Measurements from ENCODE around the gene STXBP2. TPM values are rescaled to one million over a fixed set of nuclear protein-coding genes. Genes with fewer than 3 reads are reported as not detected.
A peak's percentile ranks its signal among the peaks of the same experiment; 100 is the strongest.

STXBP2 gene
- total and polyA plus RNA-seq, 9 of the 15 experiments (the other 6 are each of a cell fraction or from before 2014, with no cell fraction given), result 2.5 to 163 (median 71.3) TPM

- TF ChIP-seq PTBP1 (IDR thresholded peaks at IDR 0.05; ENCODE audit: low read depth, low read length) (no peak), TFAP4 (CRISPR knock-in tag; IDR thresholded peaks at IDR 0.05; ENCODE audit: borderline replicate concordance) (peak; percentile 60; the same call in 1 of the 2 replicates), HNRNPUL1 (IDR thresholded peaks at IDR 0.05; ENCODE audit: low read length) (no peak), POLR2B (IDR thresholded peaks at IDR 0.05; ENCODE audit: low read depth, partially characterized antibody) (peak; percentile 64), SUPT5H (IDR thresholded peaks at IDR 0.05) (peak; percentile 82), ELF4 (CRISPR knock-in tag; IDR thresholded peaks at IDR 0.05) (peak; percentile 66), CEBPG (CRISPR knock-in tag; IDR thresholded peaks at IDR 0.05) (no peak), CEBPG (tag; conservative IDR thresholded peaks at IDR 0.05 in 1 of 2, IDR thresholded peaks at IDR 0.05 in 1 of 2) (peak in 1 of 2 experiments; percentile 75; a peak in 1 of 4 replicates), ILK (tag; IDR thresholded peaks at IDR 0.05; ENCODE audit: borderline replicate concordance, low read depth) (no peak), ZNF224 (CRISPR knock-in tag; IDR thresholded peaks at IDR 0.05) (no peak), MAFG (tag; conservative IDR thresholded peaks at IDR 0.05) (no peak), ZNF311 (CRISPR knock-in tag; IDR thresholded peaks at IDR 0.05) (no peak), TCF7L2 (IDR thresholded peaks at IDR 0.05; ENCODE audit: low read depth, low read length) (no peak), SIX5 (IDR thresholded peaks at IDR 0.05; ENCODE audit: borderline replicate concordance in 1 of 2, insufficient read depth in 1 of 2, low read depth in 1 of 2, low read length in 2 of 2) (peak; percentile 51 to 60; a peak in 3 of 4 replicates), BHLHE40 (IDR thresholded peaks at IDR 0.05; ENCODE audit: low read length) (no peak)
- TF ChIP-seq, protein P1, sequence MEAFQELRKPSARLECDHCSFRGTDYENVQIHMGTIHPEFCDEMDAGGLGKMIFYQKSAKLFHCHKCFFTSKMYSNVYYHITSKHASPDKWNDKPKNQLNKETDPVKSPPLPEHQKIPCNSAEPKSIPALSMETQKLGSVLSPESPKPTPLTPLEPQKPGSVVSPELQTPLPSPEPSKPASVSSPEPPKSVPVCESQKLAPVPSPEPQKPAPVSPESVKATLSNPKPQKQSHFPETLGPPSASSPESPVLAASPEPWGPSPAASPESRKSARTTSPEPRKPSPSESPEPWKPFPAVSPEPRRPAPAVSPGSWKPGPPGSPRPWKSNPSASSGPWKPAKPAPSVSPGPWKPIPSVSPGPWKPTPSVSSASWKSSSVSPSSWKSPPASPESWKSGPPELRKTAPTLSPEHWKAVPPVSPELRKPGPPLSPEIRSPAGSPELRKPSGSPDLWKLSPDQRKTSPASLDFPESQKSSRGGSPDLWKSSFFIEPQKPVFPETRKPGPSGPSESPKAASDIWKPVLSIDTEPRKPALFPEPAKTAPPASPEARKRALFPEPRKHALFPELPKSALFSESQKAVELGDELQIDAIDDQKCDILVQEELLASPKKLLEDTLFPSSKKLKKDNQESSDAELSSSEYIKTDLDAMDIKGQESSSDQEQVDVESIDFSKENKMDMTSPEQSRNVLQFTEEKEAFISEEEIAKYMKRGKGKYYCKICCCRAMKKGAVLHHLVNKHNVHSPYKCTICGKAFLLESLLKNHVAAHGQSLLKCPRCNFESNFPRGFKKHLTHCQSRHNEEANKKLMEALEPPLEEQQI (IDR thresholded peaks at IDR 0.05), result no peak
These were observed 7.4 kb upstream of the STXBP2 start, which contains the start of the genes PET100 and XAB2 (continued) for GRCh38 chr19:7629347-7630054.
